Smooth muscle cell of bladder (primary cell): ENCODE measurements around the gene IL15RA. TPM values are rescaled to one million over a fixed set of nuclear protein-coding genes. Genes with fewer than 3 reads are reported as not detected.

ENCODE experiments used
- total RNA-seq: library from RNA; depleted of rRNA; stranded (reverse); fragments of >200 nt; gene quantifications from 2 replicates; pipeline ENCODE4 v1.2.3, GENCODE V29; 2014

IL15RA gene
- 4.4 and 12.2 TPM in 2 replicates for total RNA-seq

DNA sequence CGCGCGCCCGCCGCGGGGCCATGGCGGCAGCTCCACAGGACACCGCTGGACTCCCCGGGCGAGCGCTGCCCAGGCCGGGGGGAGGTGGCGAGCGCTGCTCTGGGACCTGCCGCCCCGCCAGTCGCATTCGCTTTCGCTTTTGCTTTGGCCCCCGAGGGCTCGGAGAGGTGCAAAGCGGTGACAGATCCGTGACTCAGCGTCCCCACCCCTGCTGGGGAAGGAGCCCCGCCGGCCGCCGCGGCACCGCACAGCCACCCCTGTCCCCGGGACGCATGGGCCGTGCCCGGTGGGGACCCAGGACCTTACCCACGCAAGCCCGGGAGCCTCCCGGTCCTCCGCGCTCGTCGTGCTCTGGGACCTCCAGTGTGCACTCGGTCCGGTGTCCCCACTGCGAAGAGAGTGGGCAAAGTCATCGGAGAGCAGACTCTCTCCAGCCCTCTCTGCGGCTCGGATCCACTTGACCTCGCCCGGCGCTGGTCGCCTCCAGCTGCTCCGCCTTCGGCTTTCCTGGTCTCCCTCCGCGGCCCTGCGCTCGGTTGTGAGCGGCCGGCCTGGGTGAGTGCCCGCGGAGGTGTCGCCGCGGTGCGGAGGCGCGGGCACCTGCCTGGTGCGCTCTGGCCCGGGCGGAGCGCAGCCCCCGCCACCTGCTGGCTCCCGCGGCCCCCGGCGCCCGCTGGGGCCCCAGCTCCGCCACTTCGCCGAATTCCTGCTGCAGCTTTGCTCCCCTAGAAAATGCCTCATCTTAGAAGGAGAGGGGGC lies at the start of gene IL15RA:
TSS of gene IL15RA (minus strand) at position 73 of the 759 bp plus-strand sequence. CDS start at position 22, 51 bp downstream.

Other genes with a start within 250 kb of the IL15RA start
- 402 and 434 TPM in 2 replicates for gene GDI2, start 164.1 kb downstream of the IL15RA start, total RNA-seq
- 8.7 and 10.8 TPM in 2 replicates for gene ANKRD16, start 87.7 kb downstream of the IL15RA start, total RNA-seq
- 132 and 150 TPM in 2 replicates for gene FBH1, start 87.3 kb downstream of the IL15RA start, total RNA-seq
- not detected in 2 replicates for gene IL2RA, start 84.8 kb upstream of the IL15RA start, total RNA-seq
- gene RBM17, start 111.5 kb upstream of the IL15RA start, total RNA-seq: 38.4 and 45.6 TPM in 2 replicates
- 13.8 and 42.4 TPM in 2 replicates for gene PFKFB3, start 225.4 kb upstream of the IL15RA start, total RNA-seq